Esophagus muscularis mucosa (tissue), 4 donors: ENCODE results near the gene SLC35E1. TPM values are rescaled to one million over a fixed set of nuclear protein-coding genes. Genes with fewer than 3 reads are reported as not detected.

Experiments used
- DNase-seq: peaks from one replicate; pipeline ENCODE4 v3.0.0-alpha.2; 2017; ENCODE audit errors: extremely low spot score
- H3K27ac ChIP-seq, 4 donors: fragments of 200-600 bp; sonication (generic); replicated peaks in 1 of 4; 1 replicate in 3 of 4; 2 replicates in 1 of 4; pipeline ENCODE4 v1.5.1; 2016 to 2019; ENCODE audit warnings: mild to moderate bottlenecking in 1 of 4
- H3K27me3 ChIP-seq, 4 donors: fragments of 200-600 bp; sonication (generic); one replicate each; pipeline versions ENCODE4 v1.5.1 to v1.6.0; 2016 to 2019
- H3K36me3 ChIP-seq, 4 donors: fragments of 200-600 bp; sonication (generic); one replicate each; pipeline ENCODE4 v1.5.1; 2016 to 2019
- H3K4me1 ChIP-seq, 4 donors: fragments of 200-600 bp; sonication (generic); one replicate each; pipeline ENCODE4 v1.5.1; 2016 to 2019
- H3K4me3 ChIP-seq, 4 donors: fragments of 200-600 bp; sonication (generic); 1 replicate in 2 of 4; 2 replicates in 2 of 4; pipeline ENCODE4 v1.5.1; 2016 to 2019; ENCODE audit warnings: mild to moderate bottlenecking in 4 of 4, moderate library complexity in 1 of 4
- H3K9me3 ChIP-seq, 4 donors: fragments of 200-600 bp; sonication (generic); 1 replicate in 3 of 4; 2 replicates in 1 of 4; pipeline ENCODE4 v1.5.1; 2016 to 2019
- CTCF ChIP-seq, 3 experiments: fragments of 200-600 bp in 2 of 3; fragments of 450-650 bp in 1 of 3; sonication (generic) in 2 of 3; IDR thresholded peaks; one replicate each; pipeline ENCODE4 v1.5.1; 2017 to 2019; ENCODE audit warnings: antibody characterized with exemption in 3 of 3, mild to moderate bottlenecking in 2 of 3, moderate library complexity in 1 of 3
- EP300 ChIP-seq: sonication (generic); formaldehyde crosslinking; IDR thresholded peaks from one replicate; pipeline ENCODE4 v1.6.1; 2017; ENCODE audit warnings: antibody characterized with exemption
- POLR2A ChIP-seq: fragments of 450-650 bp; IDR thresholded peaks from one replicate; pipeline ENCODE4 v1.6.1; 2017; ENCODE audit warnings: antibody characterized with exemption, moderate library complexity, mild to moderate bottlenecking, low read depth
- POLR2AphosphoS5 ChIP-seq, 2 donors: sonication (generic); formaldehyde crosslinking; IDR thresholded peaks; one replicate each; pipeline ENCODE4 v1.6.1; 2017; ENCODE audit warnings: antibody characterized with exemption in 2 of 2
- WGBS: methylation state at CpG from one replicate; pipeline ENCODE4 v1.1.5; 2018; 5-methylcytosine and 5-hydroxymethylcytosine counted together
- intact Hi-C: fragments of 100-400 bp; cut with DNase I; formaldehyde crosslinking; loops from one replicate; pipeline ENCODE4 v1.15.1; 2023
- total RNA-seq, 4 donors: library from RNA; depleted of rRNA; stranded (reverse); fragments of >200 nt; gene quantifications; one replicate each; pipeline versions ENCODE4 v1.1.0 to v1.2.1, GENCODE V29; 2016

Gene SLC35E1
- total RNA-seq, 4 donors from 2014 or later: 22.8 to 39.7 (median 34.0) TPM

- Histone ChIP-seq H3K4me1 (peaks cover 40 to 87% (median 56%) of the 10 kb centered on the region in 4 donors), H3K4me3 (no peak overlapping the region), H3K27ac (no peak overlapping the region), H3K36me3 (no peaks in the 10 kb centered on the region), H3K9me3 (no peaks in the 10 kb centered on the region), H3K27me3 (no peaks in the 10 kb centered on the region)
- WGBS: 91% methylated on average over 17 of the region's 20 CpGs
- TF ChIP-seq POLR2AphosphoS5 (IDR thresholded peaks at IDR 0.05) (no peak), POLR2A (no peak), EP300 (no peak), CTCF (IDR thresholded peaks at IDR 0.05) (no peak)
- no peak for DNase-seq
- intact Hi-C loops: no loop called here
These were observed 29.3 kb upstream of the SLC35E1 start for GRCh38 chr19:16601378-16602052.

- intact Hi-C loops: no loop called here
- DNase-seq: no peak
These were observed 28.6 kb upstream of the SLC35E1 start for GRCh38 chr19:16600824-16601223.

GRCh38 chr19:16599655-16600346, 27.6 kb upstream of the SLC35E1 start:
- H3K4me1 ChIP-seq: peaks cover 33 to 87% (median 46%) of the 10 kb centered on the region in 4 donors
- 87% methylated on average over 5 of the region's 6 CpGs for WGBS

More at GRCh38 chr19:16600824-16601223, 28.6 kb upstream of the SLC35E1 start:
- no peaks in the 10 kb centered on the region for H3K9me3 ChIP-seq
- peaks cover 36 to 87% (median 49%) of the 10 kb centered on the region in 4 donors for H3K4me1 ChIP-seq
- TF ChIP-seq EP300 (no peak), POLR2A (no peak), CTCF (IDR thresholded peaks at IDR 0.05) (no peak), POLR2AphosphoS5 (IDR thresholded peaks at IDR 0.05) (no peak)
- WGBS: 94% methylated on average over 4 of the region's 5 CpGs
- H3K4me3 ChIP-seq: no peak overlapping the region
- no peak overlapping the region for H3K27ac ChIP-seq
- H3K36me3 ChIP-seq: no peaks in the 10 kb centered on the region
- no peaks in the 10 kb centered on the region for H3K27me3 ChIP-seq

GRCh38 chr19:16598848-16599247, 26.6 kb upstream of the SLC35E1 start:
- WGBS: 63% methylated on average over 4 of the region's 4 CpGs
- TF ChIP-seq EP300 (no peak), CTCF (IDR thresholded peaks at IDR 0.05) (no peak), POLR2A (no peak), POLR2AphosphoS5 (IDR thresholded peaks at IDR 0.05) (no peak)
- Histone ChIP-seq H3K36me3 (no peaks in the 10 kb centered on the region), H3K9me3 (no peaks in the 10 kb centered on the region), H3K4me3 (no peak overlapping the region), H3K4me1 (peaks cover 42 to 87% (median 54%) of the 10 kb centered on the region in 4 donors), H3K27ac (peak overlapping the region in 2 of 4 donors; percentile 28 to 51), H3K27me3 (no peaks in the 10 kb centered on the region)
- no peak for DNase-seq
- intact Hi-C loops: no loop called here

More at GRCh38 chr19:16599655-16600346, 27.6 kb upstream of the SLC35E1 start:
- H3K4me3 ChIP-seq: no peak overlapping the region
- intact Hi-C loops: no loop called here
- H3K9me3 ChIP-seq: no peaks in the 10 kb centered on the region
- H3K27me3 ChIP-seq: no peaks in the 10 kb centered on the region
- no peak for TF ChIP-seq POLR2A
- TF ChIP-seq CTCF (IDR thresholded peaks at IDR 0.05): no peak
- TF ChIP-seq EP300: no peak
- TF ChIP-seq POLR2AphosphoS5 (IDR thresholded peaks at IDR 0.05): no peak
- no peaks in the 10 kb centered on the region for H3K36me3 ChIP-seq
- no peak overlapping the region for H3K27ac ChIP-seq
- DNase-seq: no peak
